ENCODE measurements around the gene NARS2. TPM values are rescaled to one million over a fixed set of nuclear protein-coding genes. Genes with fewer than 3 reads are reported as not detected.

Gene NARS2
- total and polyA plus RNA-seq, 8 donors = 5.1 to 15.0 (median 7.9) TPM

DNA sequence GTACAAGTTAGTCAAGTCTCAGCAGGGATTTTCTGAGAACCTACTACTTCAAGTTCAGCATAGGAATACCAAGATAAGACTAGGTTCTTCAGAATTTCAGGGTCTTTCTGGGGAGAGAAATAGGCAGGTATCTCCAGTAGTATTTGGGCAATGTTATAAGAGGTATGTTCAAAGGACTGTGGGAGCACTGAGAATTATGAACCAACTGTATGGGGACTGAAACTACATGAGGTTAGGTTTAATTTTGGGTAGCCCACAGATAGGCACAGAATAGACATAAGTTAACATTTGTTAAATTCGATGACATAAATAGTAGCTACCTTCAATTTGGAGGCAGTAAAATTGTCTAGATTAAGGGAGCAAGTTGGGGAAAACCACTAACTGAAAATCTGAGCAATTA, 147.8 kb downstream of the NARS2 start:
- WGBS, 2 donors = 89 to 97% methylated on average over 1 of the region's 1 CpG
- H3K9me3 ChIP-seq = no peaks in the 10 kb centered on the region
- no peak for DNase-seq
- H3K36me3 ChIP-seq = no peaks in the 10 kb centered on the region
- no peak for FAIRE-seq
- TF ChIP-seq CTCF (IDR thresholded peaks at IDR 0.05) = no peak
- no peak for ATAC-seq
- peaks cover 0 to 5% (median 0%) of the 10 kb centered on the region in 3 donors for H3K4me1 ChIP-seq
- intact Hi-C loops (cut with DNase I) = loop anchor here in 1 of 3 donors (10.0 kb wide), 1 partner anchor 202 kb away; no protein-coding TSS in a partner anchor
- H3K4me3 ChIP-seq = no peak overlapping the region
- no peaks in the 10 kb centered on the region for H3K27me3 ChIP-seq
- no peak overlapping the region for H3K27ac ChIP-seq

DNA sequence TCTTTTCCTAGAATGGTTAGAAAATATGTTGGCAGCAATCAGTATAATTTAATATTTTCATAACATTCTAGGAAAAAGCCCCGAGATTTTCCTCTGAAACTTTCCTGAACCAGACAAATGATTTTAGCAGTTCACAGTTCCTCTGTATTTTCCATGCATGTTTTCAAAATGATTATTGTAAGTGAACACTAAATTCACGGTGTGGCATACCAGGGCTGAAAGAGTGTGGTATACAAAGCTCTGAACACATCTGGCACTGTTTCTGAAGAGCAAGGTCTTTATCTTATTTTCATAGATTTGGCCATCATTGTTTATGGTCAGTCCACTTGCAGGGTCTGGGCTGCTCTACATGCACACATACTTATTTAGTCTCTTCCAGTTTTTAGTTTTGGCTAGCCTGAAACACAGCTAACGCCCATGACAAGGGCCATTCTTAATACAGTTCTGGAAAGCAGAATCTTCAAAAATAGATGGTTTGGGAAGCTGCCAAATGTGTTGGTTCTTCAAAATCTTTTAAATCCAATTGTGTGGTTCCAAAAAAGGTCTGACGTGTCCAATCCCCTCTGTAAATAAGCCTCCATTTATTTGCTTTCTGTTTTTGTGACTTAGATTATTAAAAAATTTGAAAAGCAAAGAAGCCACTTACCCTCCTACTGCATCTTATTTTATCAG, 149.1 kb downstream of the NARS2 start:
- H3K4me1 ChIP-seq = peaks cover 0 to 5% (median 0%) of the 10 kb centered on the region in 3 donors
- TF ChIP-seq CTCF (IDR thresholded peaks at IDR 0.05) = no peak
- ATAC-seq (peak in 1 of 4 donors; percentile 34), FAIRE-seq (no peak), DNase-seq (no peak)
- no peaks in the 10 kb centered on the region for H3K36me3 ChIP-seq
- no peak overlapping the region for H3K4me3 ChIP-seq
- intact Hi-C loops (cut with DNase I) = loop anchor here in 1 of 3 donors (10.0 kb wide), 1 partner anchor 201 kb away; no protein-coding TSS in a partner anchor
- H3K9me3 ChIP-seq = no peaks in the 10 kb centered on the region
- 78 to 83% methylated on average over 4 of the region's 4 CpGs for WGBS, 2 donors
- no peaks in the 10 kb centered on the region for H3K27me3 ChIP-seq
- peak overlapping the region in 2 of 4 donors; percentile 5 to 10 for H3K27ac ChIP-seq

GRCh38 chr11:78424334-78425270, 150.1 kb downstream of the NARS2 start:
- Histone ChIP-seq H3K9me3 (no peaks in the 10 kb centered on the region), H3K36me3 (no peaks in the 10 kb centered on the region), H3K4me1 (peaks cover 0 to 4% (median 4%) of the 10 kb centered on the region in 3 donors), H3K27ac (peak overlapping the region in 2 of 4 donors; percentile 5 to 10), H3K27me3 (no peaks in the 10 kb centered on the region), H3K4me3 (no peak overlapping the region)
- 77 to 78% methylated on average over 7 of the region's 7 CpGs for WGBS, 2 donors
- no peak for DNase-seq
- intact Hi-C loops (cut with DNase I) = loop anchor here in 1 of 3 donors (10.0 kb wide), 1 partner anchor 200 kb away; no protein-coding TSS in a partner anchor
- FAIRE-seq = no peak
- peak in 2 of 4 donors; percentile 32 to 43 for ATAC-seq
- no peak for TF ChIP-seq CTCF (IDR thresholded peaks at IDR 0.05)

DNA sequence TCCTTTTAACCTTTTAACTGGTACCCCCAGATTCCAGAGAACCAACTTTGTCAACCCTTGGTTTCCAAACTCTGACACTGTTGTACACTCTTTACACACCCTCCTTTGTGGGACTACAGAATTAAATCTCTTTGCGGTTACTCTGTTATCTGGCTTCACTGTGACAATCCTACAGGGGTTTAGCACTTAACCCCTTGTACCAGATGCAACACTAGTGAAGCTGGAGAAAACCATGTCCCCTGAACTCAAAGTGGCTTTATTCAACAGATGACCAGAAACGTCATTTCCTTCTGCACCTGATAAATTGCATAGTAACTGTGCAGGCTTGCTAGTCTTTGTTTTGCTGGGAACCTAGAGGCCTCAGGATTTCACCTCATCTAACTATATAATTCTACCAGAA, 151.4 kb downstream of the NARS2 start:
- TF ChIP-seq CTCF (IDR thresholded peaks at IDR 0.05) = no peak
- no peak overlapping the region for H3K4me3 ChIP-seq
- intact Hi-C loops (cut with DNase I) = loop anchor here in 1 of 3 donors (10.0 kb wide), 1 partner anchor 198 kb away; no protein-coding TSS in a partner anchor
- H3K27me3 ChIP-seq = no peaks in the 10 kb centered on the region
- H3K9me3 ChIP-seq = no peaks in the 10 kb centered on the region
- ATAC-seq = no peak
- H3K27ac ChIP-seq = no peak overlapping the region
- 52 to 58% methylated on average over 2 of the region's 2 CpGs for WGBS, 2 donors
- H3K36me3 ChIP-seq = no peaks in the 10 kb centered on the region
- DNase-seq = no peak
- peaks cover 0 to 15% (median 8%) of the 10 kb centered on the region in 3 donors for H3K4me1 ChIP-seq
- FAIRE-seq = no peak
